NCI-H524 (cell line): ENCODE results near the gene PTGR2.
"Not testable (repeated sequence)": the region's sequence is repeated elsewhere in the genome, so short reads cannot be mapped to it uniquely, and the experiment has no call there.

ENCODE experiments used
- DNase-seq, 2 experiments: peaks; one replicate each; lab custom pipeline; 2025; lab: John Stamatoyannopoulos, UW

PTGR2 gene

DNA sequence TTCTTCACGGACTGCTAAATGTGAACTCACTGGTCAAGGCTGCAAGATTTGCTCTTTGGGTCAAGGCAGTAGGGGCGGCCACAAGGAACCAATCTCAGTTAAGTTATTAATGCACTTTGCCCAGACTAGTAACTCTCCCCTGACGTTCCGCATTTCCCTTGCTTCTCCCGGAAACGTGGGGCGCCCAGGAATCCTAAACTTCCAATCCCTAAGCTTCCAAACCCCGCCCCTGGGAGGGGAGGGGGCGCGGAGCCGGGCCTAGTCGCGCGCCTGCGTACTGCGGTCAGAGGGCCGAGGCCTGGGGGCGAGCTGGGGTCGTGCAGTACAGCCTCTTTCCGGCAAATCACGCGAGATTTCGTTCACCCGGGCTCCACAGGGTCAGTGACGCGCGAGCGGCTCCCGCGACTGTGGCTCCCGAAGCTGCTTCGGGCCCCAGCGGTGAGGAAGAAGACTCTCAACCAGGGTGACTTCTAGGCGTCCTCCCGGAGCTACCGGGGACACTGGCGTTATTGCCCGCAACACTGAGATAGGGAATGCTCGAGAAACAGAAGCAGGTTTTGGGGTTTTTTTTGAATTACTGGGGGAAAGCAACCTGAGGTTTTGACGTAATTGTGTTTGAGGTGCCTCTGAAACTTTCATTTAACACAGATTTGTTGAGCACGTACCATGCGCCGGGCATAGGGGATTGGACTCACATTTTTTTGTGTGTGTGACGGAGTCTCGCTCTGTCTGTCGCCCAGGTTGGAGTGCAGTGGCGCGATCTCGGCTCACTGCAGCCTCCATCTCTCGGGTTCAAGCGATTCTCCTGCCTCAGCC, at the start of gene PTGR2:
PTGR2 (plus strand) TSS at position 265 of the 816 bp plus-strand sequence. CDS start 7,032 bp downstream, outside the sequence.
- DNase-seq, result peak; percentile 99

DNA sequence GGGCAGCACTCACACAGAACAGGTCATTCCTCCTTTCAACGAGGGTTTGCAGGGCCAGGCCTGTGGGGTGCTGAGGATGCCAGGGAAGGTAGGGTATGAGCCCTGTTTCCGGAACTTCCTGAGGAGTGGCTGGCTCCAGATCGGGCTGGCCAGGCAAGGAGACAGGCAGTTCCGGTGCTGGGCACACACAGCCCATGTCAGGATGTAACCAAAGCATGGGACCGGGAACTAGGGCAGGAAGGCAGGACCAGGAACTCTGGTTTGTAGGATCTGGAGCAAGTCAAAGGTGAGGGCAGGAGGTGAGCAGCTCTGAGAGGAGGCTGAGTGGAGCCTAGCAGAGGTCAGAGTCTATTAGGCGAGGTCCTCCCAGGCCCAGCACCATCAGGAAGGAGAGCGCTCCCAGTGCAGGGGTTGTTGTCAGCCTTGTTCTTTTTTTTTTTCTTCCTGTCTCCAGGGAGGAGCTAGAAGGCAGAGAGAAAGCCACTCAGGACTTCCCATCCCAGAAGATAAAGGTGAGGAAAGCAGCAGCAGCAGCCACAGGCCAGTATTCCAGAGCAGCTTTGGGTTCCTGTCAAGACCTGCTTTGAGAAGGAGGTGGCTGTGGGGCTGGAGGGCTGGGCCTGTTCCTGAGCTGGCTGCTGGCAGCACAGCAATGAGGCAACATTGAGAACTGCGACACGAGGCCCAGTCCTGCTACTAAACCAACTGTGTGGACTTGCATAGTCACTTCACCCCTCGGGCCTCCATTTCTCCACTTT, 49.0 kb upstream of the PTGR2 start:
- no peak for DNase-seq

DNA sequence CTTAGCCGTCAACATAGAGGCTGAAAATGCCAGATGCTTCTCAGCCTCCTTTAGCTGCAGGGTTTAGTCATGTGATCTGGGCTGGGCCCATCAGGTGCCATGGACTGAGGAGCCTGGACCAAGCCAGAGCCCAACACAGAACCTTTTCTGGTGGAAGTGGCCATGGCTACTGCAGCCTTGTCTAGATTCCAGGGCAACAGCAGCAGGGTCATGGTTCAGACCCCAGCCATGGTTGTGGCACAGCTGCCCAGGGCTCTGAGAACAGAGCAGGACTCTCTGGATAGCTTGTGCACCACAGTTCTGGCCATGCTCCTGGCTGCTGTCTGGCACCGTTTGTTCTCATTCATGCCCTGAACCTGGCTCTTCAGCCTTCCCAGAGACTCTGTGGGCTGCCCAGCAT, 47.0 kb upstream of the PTGR2 start:
- peak in 1 of 2 experiments; percentile 56 for DNase-seq

DNA sequence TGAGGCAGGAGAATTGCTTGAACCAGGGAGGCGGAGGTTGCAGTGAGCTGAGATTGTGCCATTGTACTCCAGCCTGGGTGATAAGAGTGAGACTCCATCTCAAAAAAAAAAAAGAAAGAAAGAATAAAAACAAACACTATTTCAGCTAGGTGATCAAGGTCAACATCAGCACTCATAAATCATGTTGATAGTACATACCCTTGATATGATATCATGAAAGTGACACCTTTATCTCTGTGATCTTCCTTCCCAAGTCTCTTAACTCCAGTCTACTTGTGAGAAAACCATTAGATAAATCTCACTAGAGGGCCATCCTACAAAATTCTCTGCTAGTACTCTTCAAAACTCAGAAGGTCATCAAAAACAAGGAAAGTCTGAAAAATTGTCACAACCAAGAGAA, 44.2 kb upstream of the PTGR2 start:
- no peak for DNase-seq

DNA sequence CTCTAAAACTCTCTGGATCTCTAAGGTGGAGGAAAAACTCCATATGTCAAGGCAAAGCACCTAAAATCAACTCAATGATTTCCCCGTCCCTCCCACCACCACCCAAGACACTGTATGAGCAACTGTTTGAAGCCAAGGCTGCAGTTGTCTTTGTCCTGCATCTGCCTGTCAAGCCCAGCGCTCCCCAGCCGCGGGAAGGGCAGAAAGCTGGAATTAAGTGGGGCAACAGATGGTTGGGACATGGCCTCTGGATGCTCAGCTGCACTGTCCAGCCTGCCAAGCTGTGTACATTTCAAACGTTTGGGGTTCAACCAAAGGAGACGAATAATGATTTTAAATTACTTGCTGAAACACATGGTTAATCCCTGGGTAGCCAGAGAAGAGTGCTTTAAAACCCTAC, 42.2 kb upstream of the PTGR2 start:
- DNase-seq, result peak; percentile 90 to 97

DNA sequence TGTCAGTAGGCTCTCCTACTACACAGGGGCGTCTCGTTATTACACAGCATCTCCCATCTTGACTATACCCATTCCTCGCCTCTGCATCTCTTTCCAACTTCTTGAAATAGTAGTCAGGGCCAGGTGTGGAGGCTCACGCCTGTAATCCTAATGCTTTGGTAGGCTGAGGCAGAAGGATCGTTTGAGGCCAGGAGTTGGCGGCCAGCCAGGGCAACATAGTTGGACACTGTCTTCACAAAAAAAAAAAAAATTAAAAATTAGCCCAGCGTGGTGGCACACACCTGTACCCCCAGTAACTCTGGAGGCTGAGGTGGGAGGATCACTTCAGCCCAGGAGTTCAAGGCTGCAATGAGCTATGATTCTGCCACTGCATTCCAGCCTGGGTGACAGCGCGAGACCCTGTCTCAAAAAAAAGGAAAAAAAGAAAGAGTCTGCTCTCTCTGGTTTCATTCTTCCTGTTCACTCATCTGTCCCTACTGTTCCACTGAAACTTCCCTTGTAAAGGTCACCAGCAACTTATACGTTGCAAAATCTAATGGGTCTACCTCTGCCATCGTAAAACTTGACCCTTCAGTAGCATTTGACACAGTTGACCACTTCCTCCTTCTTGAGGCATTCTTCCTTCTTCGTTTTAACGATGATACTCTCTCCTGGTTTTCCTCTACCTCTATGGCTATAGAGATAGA, 41.0 kb upstream of the PTGR2 start:
- no peak for DNase-seq

DNA sequence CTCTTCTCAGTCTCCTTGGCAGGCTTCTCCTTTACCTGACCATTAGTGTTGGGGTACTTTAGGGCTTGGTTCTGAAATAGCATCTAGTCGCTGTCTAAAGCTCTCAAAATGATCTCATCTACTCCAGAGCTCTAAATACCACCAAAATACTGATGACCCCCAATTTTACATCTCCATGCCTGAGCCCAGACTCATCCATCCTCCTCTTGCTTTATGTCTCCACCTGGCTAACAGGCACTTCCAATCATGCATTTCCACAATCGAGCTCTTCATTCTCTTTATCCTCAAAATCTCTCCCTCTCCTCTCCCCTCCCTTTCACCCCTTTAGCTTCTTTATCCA, 40.5 kb upstream of the PTGR2 start:
- DNase-seq, result no peak

DNA sequence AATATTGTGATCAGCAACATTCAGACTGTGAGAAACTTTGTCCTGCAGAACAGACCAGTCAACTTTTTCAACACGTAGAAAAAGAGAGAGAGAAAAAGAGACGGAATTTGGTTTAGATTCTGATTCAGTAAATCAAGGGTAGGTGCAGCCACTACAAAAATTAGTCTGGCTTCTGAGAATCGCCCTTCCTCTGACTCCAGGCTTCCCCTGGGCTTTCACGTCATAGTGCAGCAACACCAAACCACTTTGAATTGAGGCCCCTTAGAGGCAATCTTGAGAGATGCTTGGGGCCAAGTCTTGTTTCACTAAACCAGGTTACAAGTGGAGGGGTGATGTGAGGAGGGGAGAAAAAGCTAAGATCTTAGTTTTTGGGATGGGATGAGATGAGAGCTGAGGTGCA, 37.5 kb upstream of the PTGR2 start:
- DNase-seq, result no peak

DNA sequence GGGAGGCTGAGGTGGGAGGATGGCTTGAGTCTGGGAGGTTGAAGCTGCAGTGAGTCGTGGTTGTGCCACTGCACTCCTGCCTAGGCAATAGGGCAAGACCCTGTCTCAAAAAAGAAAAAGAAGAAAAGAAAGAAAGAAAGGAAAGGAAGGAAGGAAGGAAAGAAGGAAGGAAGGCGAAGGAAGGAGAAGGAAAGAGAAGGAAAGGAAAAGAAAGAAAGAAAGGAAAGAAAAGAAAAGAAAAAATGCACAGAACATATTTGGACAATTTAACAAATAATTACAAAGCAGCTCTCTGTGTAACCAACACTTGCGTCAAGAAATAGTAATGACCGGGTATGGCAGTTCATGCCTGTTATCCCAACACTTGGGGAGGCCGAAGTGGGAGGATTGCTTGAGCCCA, 35.8 kb upstream of the PTGR2 start:
- no peak for DNase-seq

DNA sequence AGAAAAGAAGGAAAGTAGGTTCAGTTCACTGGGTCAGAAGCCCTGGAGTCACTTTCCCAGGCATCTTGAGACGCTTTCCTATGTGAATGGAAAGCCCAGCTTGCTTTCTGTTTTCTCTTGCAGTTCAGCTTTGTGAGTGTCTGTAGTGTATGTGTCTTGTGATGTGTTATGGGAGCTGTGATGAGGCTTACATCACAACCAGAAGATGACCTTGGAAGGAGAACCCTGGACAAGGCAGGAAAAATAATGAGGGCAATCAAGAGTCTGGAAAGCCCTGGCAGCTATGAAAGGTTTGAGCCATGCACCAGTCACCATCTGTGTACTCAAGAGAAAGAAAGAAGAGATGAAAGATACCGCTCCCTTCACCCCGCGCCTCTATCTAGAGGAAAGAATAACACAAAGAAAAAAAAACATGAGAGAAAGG, 35.2 kb upstream of the PTGR2 start:
- DNase-seq, result no peak

DNA sequence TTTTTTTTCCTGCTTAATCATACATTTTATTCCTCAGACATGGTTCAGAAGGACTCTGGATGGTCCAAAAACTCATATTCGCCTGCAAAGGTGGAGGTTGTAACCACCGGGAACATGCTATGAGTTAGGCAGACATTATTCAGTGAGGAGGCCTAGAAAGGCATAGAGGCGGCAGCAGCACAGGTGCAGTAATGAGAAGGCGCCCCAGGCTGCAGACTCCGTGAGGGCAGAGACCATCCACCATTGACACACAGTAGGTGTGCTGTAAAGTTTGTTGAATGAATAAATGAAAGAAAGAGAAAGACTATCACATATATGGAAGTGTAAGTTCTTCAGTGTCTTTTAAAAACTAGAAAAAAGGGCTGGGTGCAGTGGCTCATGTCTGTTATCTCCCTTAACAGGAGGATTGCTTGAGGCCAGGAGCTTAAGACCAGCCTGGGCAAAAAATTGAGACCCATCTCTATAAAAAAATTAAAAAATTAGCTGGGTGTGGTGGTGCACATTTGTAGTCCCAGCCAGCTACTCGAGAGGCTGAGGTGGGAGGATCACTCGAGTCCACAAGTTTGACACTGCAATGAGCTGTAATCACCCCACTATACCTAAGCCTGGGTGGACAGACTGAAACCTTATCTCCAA, 34.5 kb upstream of the PTGR2 start:
- DNase-seq, result no peak

DNA sequence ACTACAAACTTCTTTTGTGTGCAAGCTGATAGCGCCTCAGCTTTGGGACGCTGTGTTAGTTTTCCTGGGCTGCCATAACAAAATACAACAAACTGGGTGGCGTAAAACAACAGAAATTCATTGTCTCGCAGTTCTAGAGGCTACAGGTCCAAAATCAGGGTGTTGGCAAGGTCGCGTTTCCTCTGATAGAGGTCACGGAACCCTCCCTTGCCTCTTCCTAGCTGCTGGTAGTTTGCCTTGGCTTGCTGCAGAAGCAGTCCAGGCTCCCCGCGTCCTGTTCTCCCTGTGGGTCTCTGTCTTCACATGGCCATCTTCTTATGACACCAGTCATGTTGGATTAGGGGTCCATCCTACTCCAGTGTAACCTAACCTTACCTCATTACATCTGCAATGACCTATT, 32.8 kb upstream of the PTGR2 start:
- no peak for DNase-seq

DNA sequence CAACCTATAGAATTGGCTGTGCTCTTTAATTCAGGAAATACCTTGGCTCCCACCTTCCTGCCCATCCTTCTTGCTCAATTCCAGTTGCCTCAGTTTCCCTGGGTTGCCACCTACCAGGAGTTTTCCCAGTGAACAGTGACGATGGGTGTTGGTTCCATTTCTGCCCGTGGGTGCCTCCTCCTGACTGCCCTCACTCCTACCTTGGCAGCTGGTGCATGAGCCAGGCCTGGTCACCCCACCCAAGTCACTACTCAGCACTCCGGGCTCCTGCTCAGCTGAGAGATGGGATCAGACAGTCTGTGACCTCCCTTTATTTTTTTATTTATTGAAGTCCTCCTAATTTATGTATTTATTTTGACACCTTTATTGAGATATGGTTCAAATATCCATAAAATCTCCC, 31.0 kb upstream of the PTGR2 start:
- no peak for DNase-seq

DNA sequence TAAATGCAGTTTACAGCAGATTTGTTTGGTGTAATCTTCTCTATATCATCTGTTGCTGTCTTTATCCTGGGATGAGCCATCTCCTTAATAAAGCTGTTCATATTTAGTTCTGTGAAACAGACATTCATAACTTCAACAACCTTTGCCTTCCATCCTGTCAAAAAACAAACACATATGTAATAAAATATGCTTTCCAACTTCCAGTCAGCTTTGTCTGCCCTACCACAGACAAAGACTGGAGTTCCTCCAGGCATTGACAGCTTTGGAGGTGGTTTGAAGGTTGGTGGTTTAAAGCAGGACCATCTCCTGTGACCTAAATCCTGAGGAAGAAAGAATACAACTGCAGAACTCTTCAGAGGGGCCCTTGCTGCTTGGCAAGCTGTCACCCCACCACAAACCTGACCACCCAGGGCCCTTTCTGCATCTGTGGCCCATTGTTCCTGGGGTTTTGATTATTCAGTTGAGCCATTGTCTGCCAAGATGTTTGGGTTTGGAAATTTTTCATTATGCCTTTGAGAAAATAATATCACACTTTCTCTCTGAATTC, 28.2 kb upstream of the PTGR2 start:
- DNase-seq, result no peak

DNA sequence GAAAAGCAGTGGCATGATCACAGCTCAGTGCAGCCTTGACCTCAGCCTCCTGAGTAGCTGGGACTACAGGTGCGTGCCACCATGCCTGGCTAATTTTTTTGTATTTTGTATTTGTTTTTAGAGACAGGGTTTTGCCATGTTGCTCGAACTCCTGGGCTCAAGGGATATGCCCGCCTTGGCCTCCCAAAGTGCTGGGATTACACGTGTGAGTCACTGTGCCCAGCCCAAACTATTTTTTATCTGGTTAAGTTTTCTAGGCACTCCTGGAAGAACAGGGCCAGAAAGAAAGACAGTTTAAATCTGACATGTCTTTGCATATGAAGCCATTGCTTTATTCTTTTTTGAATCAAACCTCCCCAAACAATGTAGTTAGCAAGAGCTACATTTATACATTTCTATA, 27.5 kb upstream of the PTGR2 start:
- DNase-seq, result no peak

DNA sequence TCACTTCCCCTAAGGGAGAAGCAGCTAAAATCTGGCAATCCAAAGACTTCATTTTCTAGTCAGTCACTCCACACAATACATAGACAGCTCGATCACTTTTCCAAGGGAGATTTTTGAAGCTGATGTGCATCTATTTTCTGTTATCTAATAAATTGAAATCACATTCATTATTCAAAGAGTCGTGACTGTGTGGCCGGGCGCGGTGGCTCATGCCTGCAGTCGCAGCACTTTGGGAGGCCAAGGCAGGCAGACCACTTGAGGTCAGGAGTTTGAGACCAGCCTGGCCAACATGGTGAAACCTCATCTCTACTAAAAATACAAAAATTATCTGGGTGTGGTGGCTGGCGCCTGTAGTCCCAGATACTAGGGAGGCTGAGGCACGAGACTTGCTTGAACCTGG, 27.1 kb upstream of the PTGR2 start:
- DNase-seq, result no peak

DNA sequence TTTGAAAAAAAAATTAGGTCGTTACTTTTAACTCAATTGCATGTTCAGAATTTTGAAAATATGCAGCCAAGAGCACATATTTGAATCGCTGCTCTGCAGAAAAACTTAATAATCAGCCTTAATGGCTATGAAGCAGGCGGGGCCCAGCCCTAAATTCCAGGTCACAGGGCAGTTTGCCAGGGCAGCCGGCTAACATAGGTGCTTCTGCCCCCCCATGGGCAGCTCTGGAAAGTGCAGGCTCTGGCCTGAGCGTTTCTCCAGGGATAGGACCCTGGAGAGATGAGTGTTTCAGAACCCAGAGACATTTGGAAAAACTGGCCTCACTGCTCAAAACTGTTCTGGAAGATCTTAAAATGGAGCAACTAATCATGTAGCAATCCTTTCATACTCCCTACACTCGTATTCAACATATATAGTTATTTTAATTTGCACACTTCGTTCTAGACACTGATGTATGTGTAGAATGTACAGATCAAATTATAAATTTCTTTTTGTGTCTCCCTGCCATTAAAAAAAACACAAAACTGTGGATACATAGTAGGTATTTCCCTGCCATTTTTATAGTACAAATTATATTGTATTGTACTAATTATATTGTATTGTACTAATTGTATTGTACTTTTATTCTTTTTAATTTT, 26.0 kb upstream of the PTGR2 start:
- peak; percentile 71 to 90 for DNase-seq

DNA sequence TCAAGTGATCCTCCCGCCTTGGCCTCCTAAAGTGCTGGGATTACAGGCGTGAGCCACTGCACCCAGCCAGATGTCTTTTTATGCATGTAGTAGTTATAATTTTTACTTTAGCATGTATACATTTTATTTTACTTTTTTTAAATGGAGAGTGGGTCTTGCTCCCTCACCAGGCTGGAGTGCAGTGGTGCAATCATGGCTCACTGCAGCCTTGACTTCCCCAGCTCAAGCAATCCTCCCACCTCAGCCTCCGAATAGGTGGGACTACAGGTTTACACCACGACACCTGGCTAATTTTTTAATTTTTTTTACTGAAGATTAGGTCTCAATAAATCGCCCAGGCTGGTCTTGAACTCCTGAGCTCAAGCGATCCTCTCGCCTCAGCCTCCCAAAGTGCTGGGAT, 24.4 kb upstream of the PTGR2 start:
- DNase-seq, result not testable (repeated sequence)

DNA sequence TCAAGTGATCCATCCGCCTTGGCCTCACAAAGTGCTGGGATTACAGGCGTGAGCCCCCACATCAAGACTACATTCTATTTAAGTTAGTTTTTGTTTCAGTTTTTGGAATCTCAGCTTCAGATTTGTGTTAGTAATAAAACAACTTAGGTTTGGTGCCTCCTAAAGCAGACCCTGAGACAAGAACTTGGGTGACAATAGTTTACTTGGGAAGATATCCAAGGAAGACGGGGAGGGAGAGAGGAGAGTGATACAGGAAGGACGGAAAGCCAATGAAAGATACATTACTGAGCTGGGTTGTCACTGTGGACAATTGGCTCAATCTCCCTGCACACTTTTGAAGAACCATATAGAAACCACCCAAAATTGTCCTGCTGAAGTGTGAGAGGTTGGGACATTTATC, 22.6 kb upstream of the PTGR2 start:
- DNase-seq, result no peak

DNA sequence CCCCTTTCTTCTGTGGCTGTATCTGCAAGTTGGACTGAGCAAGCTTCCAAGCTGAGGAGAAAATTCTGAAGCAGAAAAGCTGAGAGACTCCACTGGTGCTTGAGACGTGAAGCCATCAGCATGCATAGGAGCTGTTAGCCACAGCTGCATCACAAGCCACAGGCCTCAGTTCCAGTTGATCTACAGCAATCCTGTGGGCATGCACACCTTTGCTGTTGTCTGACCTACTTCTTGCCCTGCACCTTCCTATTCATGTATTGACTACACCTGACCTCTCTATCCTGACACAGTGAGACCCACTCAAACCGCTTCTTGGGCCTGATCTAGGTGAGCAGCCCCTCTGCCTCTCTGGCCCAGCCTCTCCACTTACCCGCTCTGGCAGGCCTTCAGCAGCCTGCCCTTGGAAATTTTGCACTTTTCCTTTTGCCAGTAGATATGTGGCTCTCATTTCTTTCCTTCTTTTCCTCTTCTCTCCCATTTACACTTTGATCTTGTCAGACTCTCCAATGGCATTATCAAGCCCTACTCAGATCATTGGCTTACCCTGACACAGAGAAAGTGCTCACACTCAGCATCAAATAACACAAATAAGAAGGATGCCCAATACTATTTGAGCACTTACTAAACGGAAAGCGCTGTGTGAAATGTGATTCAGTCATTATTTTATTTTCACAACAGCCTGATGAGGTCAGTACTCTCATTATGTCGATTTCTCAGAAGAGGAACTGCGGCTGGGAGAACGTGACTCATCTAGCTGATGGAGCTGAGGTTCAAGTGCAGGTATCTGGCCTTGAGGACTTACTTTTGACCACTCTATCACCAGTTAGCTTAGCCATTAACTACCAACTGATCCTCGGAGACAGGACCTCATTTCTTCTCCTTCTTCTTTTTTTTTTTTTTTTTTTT, 21.9 kb upstream of the PTGR2 start:
- no peak for DNase-seq

DNA sequence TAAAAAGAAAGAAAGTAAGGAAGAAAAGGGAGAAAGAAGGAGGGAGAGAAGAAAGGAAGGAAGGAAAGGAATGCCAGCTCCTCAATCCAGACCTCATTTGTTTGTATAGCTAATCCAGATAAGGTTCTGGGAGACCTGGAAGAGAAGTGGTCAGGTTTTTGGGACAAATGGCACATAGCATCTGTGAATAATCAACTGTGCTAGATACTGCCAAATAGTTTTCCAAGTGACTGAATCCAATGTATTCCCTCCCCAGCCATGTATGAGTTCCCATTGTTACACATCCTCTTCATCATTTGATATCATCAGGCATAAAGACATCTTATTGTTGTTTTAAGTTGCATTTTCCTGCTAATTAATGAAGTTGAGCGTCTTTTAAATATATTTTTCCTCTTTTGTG, 18.6 kb upstream of the PTGR2 start:
- DNase-seq, result no peak
